GM18520 (cell line): ENCODE results near the gene TMEM141.
"Not testable (repeated sequence)": the region's sequence is repeated elsewhere in the genome, so short reads cannot be mapped to it uniquely, and the experiment has no call there.

Source experiments
- ATAC-seq: cut with Tn5 transposase; IDR thresholded peaks from one replicate; pipeline ENCODE4 v1.9.1; 2021; ENCODE audit not compliant: unreplicated experiment

TMEM141 gene

GRCh38 chr9:136793086-136793946, 2.2 kb downstream of the TMEM141 start:
- no peak for ATAC-seq

- no peak for ATAC-seq
Observed at GRCh38 chr9:136794281-136794999, 3.3 kb downstream of the TMEM141 start.

- no peak for ATAC-seq
Observed at GRCh38 chr9:136795000-136795348, 3.8 kb downstream of the TMEM141 start.

GRCh38 chr9:136796238-136796774, 5.2 kb downstream of the TMEM141 start, which contains the start of gene CCDC183:
TSS of gene CCDC183 (plus strand) at chr9:136796338. CDS start at chr9:136796398, 60 bp downstream.
- no peak for ATAC-seq

- not testable (repeated sequence) for ATAC-seq
Observed at GRCh38 chr9:136796775-136797347, 5.7 kb downstream of the TMEM141 start.

GRCh38 chr9:136798708-136799078, 7.5 kb downstream of the TMEM141 start:
- no peak for ATAC-seq

GRCh38 chr9:136799079-136799853, 8.1 kb downstream of the TMEM141 start:
- ATAC-seq, result no peak

GRCh38 chr9:136799854-136800657, 8.9 kb downstream of the TMEM141 start:
- ATAC-seq, result no peak

GRCh38 chr9:136802321-136802720, 11.2 kb downstream of the TMEM141 start:
- ATAC-seq, result no peak

- ATAC-seq, result not testable (repeated sequence)
Observed at GRCh38 chr9:136803009-136803550, 11.9 kb downstream of the TMEM141 start.

GRCh38 chr9:136803551-136804508, 12.7 kb downstream of the TMEM141 start:
- ATAC-seq, result no peak

- no peak for ATAC-seq
Observed at GRCh38 chr9:136804509-136805206, 13.5 kb downstream of the TMEM141 start.

GRCh38 chr9:136805207-136805740, 14.1 kb downstream of the TMEM141 start:
- ATAC-seq, result no peak

GRCh38 chr9:136806067-136806466, 14.9 kb downstream of the TMEM141 start:
- ATAC-seq, result no peak

- no peak for ATAC-seq
Observed at GRCh38 chr9:136806631-136807201, 15.6 kb downstream of the TMEM141 start.

- ATAC-seq, result peak; percentile 61
Observed at GRCh38 chr9:136807281-136808074, 16.3 kb downstream of the TMEM141 start, which contains the start of gene RABL6. TSS of gene RABL6 (plus strand) at chr9:136807948. CDS start at chr9:136808197, 249 bp downstream.
